Panc1 (cell line): Measurements from ENCODE around the gene TBC1D22A. TPM values are rescaled to one million over a fixed set of nuclear protein-coding genes. Genes with fewer than 3 reads are reported as not detected.

ENCODE experiments used
- ATAC-seq: fragments of 200-7000 bp; cut with Tn5 transposase; 2 replicates; pipeline ENCODE4 v1.9.1; 2020; ENCODE audit warnings: mild to moderate bottlenecking, moderate library complexity
- BruUV-seq: library from RNA; stranded (reverse); fragments of 400-500 nt; replicated peaks from 2 replicates; lab custom pipeline; 2021; lab: Mats Ljungman, UMichigan
- CTCF ChIA-PET: fragments of 300-600 bp; sonication (Branson Sonifier 250); formaldehyde crosslinking; loops from one replicate; lab custom pipeline; 2022; ENCODE audit warnings: antibody characterized with exemption; lab: Charles Lee
- POLR2A ChIA-PET: fragments of 300-600 bp; sonication (Branson Sonifier 250); formaldehyde crosslinking; loops from one replicate; lab custom pipeline; 2022; ENCODE audit warnings: antibody characterized with exemption; lab: Charles Lee
- DNase-seq: peaks from one replicate; pipeline ENCODE4 v3.0.0-alpha.2; 2010; ENCODE audit warnings: low read depth, low spot score
- H3K27ac ChIP-seq: 2 replicates; pipeline ENCODE4 v1.5.1; 2011; ENCODE audit warnings: mild to moderate bottlenecking, low read length, inconsistent platforms
- H3K27me3 ChIP-seq: fragments of 200-500 bp; sonication (Bioruptor generic); 2 replicates; pipeline ENCODE4 v1.6.0; 2014; ENCODE audit warnings: low read length, inconsistent platforms; ENCODE audit not compliant: control insufficient read depth, insufficient read depth
- H3K36me3 ChIP-seq: fragments of 200-500 bp; sonication (Bioruptor generic); 2 replicates; pipeline ENCODE4 v1.5.1; 2014; ENCODE audit warnings: inconsistent platforms, mild to moderate bottlenecking, low read length, moderate library complexity; ENCODE audit not compliant: control insufficient read depth, insufficient read depth
- H3K4me1 ChIP-seq: 2 replicates; pipeline ENCODE4 v1.5.1; 2011; ENCODE audit warnings: inconsistent platforms, mild to moderate bottlenecking, low read length, moderate library complexity; ENCODE audit not compliant: control insufficient read depth, insufficient read depth
- H3K4me3 ChIP-seq, 2 experiments: 2 replicates each; pipeline ENCODE4 v1.5.1; 2011 to 2012; ENCODE audit warnings: low read depth in 2 of 2, low read length in 2 of 2, mild to moderate bottlenecking in 2 of 2, inconsistent platforms in 1 of 2, moderate library complexity in 1 of 2
- H3K9me3 ChIP-seq: fragments of 200-500 bp; sonication (Bioruptor generic); 2 replicates; pipeline ENCODE4 v1.5.1; 2014; ENCODE audit warnings: low read depth, mild to moderate bottlenecking, inconsistent platforms, low read length, moderate library complexity; ENCODE audit not compliant: control insufficient read depth, insufficient read depth
- CTCF ChIP-seq: fragments of 450-650 bp; IDR thresholded peaks from 2 replicates; pipeline ENCODE4 v1.5.1; 2017; ENCODE audit warnings: mild to moderate bottlenecking
- POLR2AphosphoS5 ChIP-seq: IDR thresholded peaks from 2 replicates; pipeline ENCODE4 v1.6.1; 2012; ENCODE audit warnings: mild to moderate bottlenecking, low read depth, low read length, moderate library complexity
- REST ChIP-seq, 2 experiments: IDR thresholded peaks; 2 replicates each; pipeline ENCODE4 v1.6.1; 2011 to 2012; ENCODE audit warnings: low read depth in 2 of 2, control low read depth in 1 of 2, low read length in 1 of 2, mild to moderate bottlenecking in 1 of 2, moderate library complexity in 1 of 2; ENCODE audit not compliant: insufficient read depth in 1 of 2
- SIN3A ChIP-seq: IDR thresholded peaks from 2 replicates; pipeline ENCODE4 v1.6.1; 2012; ENCODE audit warnings: low read depth, mild to moderate bottlenecking, low read length, moderate library complexity, borderline replicate concordance; ENCODE audit not compliant: insufficient read depth
- TCF7L2 ChIP-seq: IDR thresholded peaks from 2 replicates; pipeline ENCODE4 v1.6.1; 2011; ENCODE audit warnings: mild to moderate bottlenecking, low read depth, low read length, inconsistent platforms
- in situ Hi-C: cut with HindIII; loops from 2 replicates; pipeline ENCODE4 v1.10.0; 2016; ENCODE audit warnings: low sequenced_read_pairs, low pct_unique_long_range_greater_than_20kb
- intact Hi-C: fragments of 100-400 bp; cut with micrococcal nuclease; formaldehyde crosslinking; loops from one replicate; pipeline ENCODE4 v1.10.0; 2022; ENCODE audit not compliant: unreplicated experiment
- total RNA-seq: library from RNA; stranded (reverse); gene quantifications from one replicate; pipeline ENCODE4 v1.2.1, GENCODE V29; 2021; ENCODE audit not compliant: unreplicated experiment

The TBC1D22A gene
- total RNA-seq, 1 experiment from 2014 or later, result 28.7 TPM

- TF ChIP-seq REST (IDR thresholded peaks at IDR 0.05; ENCODE audit: insufficient read depth in 1 of 2, low read depth in 2 of 2, low read length in 1 of 2) (no peak), TCF7L2 (no peak), CTCF (no peak), POLR2AphosphoS5 (no peak), SIN3A (no peak)
- intact Hi-C loops (no loop called here), in situ Hi-C loops (no loop called here)
- Histone ChIP-seq H3K9me3 (no peaks in the 10 kb centered on the region), H3K36me3 (peaks cover 2% of the 10 kb centered on the region; the same call in 1 of the 2 replicates), H3K27ac (no peak overlapping the region), H3K4me3 (no peak overlapping the region), H3K4me1 (no peaks in the 10 kb centered on the region), H3K27me3 (no peaks in the 10 kb centered on the region)
- ChIA-PET CTCF (no interaction called here), POLR2A (no interaction called here)
- no TSS peak for BruUV-seq
- no peak for ATAC-seq
- no peak for DNase-seq
These were observed 210.7 kb downstream of the TBC1D22A start for GRCh38 chr22:46972901-46973831.

GRCh38 chr22:46974077-46974476, 211.6 kb downstream of the TBC1D22A start:
- no TSS peak for BruUV-seq
- Histone ChIP-seq H3K27me3 (no peaks in the 10 kb centered on the region), H3K4me1 (no peaks in the 10 kb centered on the region), H3K9me3 (no peaks in the 10 kb centered on the region), H3K4me3 (no peak overlapping the region), H3K36me3 (peaks cover 2% of the 10 kb centered on the region; the same call in 1 of the 2 replicates), H3K27ac (no peak overlapping the region)
- in situ Hi-C loops, result no loop called here
- ChIA-PET CTCF (no interaction called here), POLR2A (no interaction called here)
- DNase-seq (no peak), ATAC-seq (no peak)
- intact Hi-C loops, result no loop called here
- TF ChIP-seq REST (IDR thresholded peaks at IDR 0.05; ENCODE audit: insufficient read depth in 1 of 2, low read depth in 2 of 2, low read length in 1 of 2), result no peak
- no peak for TF ChIP-seq POLR2AphosphoS5
- no peak for TF ChIP-seq CTCF
- TF ChIP-seq TCF7L2, result no peak
- no peak for TF ChIP-seq SIN3A
